Left cardiac atrium (tissue), 4 donors: ENCODE data around the gene GRK1. TPM values are rescaled to one million over a fixed set of nuclear protein-coding genes. Genes with fewer than 3 reads are reported as not detected.
A peak's percentile ranks its signal among the peaks of the same experiment; 100 is the strongest.

ENCODE experiments used
- ATAC-seq, 2 donors: fragments of 200-7000 bp; cut with Tn5 transposase; one replicate each; pipeline ENCODE4 v1.9.1; 2020; ENCODE audit warnings: mild to moderate bottlenecking in 2 of 2, moderate library complexity in 2 of 2
- DNase-seq: peaks from one replicate; pipeline ENCODE4 v3.0.0-alpha.2; 2020
- intact Hi-C, 2 donors: fragments of 100-400 bp; cut with DNase I; formaldehyde crosslinking; loops; one replicate each; pipeline versions ENCODE4 v1.14.1 to v1.15.1; 2022 to 2023
- total RNA-seq, 2 donors: library from RNA; stranded (reverse); fragmentation: NEBNext Ultra II Directional; extraction: Animal tissue kit (Norgen Biotek cat#: 25700); gene quantifications; one replicate each; pipeline ENCODE4 v1.2.1, GENCODE V29; 2021
- donor health status: DM: no; HTN: yes; CAD: no.
- donor health status: DM: no; HTN: yes; CAD: no; lungs with severe emphysema.
- donor health status: DM: yes; HTN: yes; CAD: no.
- donor health status: Dilated cardiomyopathy.

The GRK1 gene
- total RNA-seq, 2 donors from 2014 or later = 0.13 to 0.44 TPM

- ATAC-seq (no peak), DNase-seq (no peak)
- intact Hi-C loops = no loop called here
Measured at GRCh38 chr13:113657851-113658741, 8.9 kb upstream of the GRK1 start, which contains the start of gene ATP4B. TSS of gene ATP4B (minus strand) at chr13:113658198. CDS start at chr13:113658144, 54 bp downstream.

- ATAC-seq (no peak), DNase-seq (no peak)
- intact Hi-C loops = no loop called here
Measured at GRCh38 chr13:113658836-113659235, 8.2 kb upstream of the GRK1 start.

GRCh38 chr13:113659337-113659736 lies 7.7 kb upstream of the GRK1 start:
- DNase-seq (no peak), ATAC-seq (no peak)
- intact Hi-C loops = no loop called here

GRCh38 chr13:113660066-113660465 lies 7.0 kb upstream of the GRK1 start:
- no peak for DNase-seq

GRCh38 chr13:113661509-113661908 lies 5.5 kb upstream of the GRK1 start:
- DNase-seq = no peak
- intact Hi-C loops = no loop called here
- ATAC-seq = no peak

More at GRCh38 chr13:113660066-113660465, 7.0 kb upstream of the GRK1 start:
- intact Hi-C loops = no loop called here
- ATAC-seq = no peak

- DNase-seq (no peak), ATAC-seq (no peak)
- intact Hi-C loops = no loop called here
Measured at GRCh38 chr13:113663934-113664333, 3.1 kb upstream of the GRK1 start.

GRCh38 chr13:113664751-113665596 lies 2.0 kb upstream of the GRK1 start:
- intact Hi-C loops = no loop called here
- DNase-seq (no peak), ATAC-seq (no peak)

GRCh38 chr13:113665597-113666328 lies 1.3 kb upstream of the GRK1 start:
- no peak for ATAC-seq
- no peak for DNase-seq
- intact Hi-C loops = no loop called here

- ATAC-seq (no peak), DNase-seq (no peak)
- intact Hi-C loops = no loop called here
Measured at GRCh38 chr13:113666329-113666670, 719 bp upstream of the GRK1 start.

- ATAC-seq (no peak), DNase-seq (no peak)
- intact Hi-C loops = no loop called here
Measured at GRCh38 chr13:113667771-113668490, 912 bp downstream of the GRK1 start.

- ATAC-seq (no peak), DNase-seq (no peak)
- intact Hi-C loops = no loop called here
Measured at GRCh38 chr13:113668491-113668971, 1.5 kb downstream of the GRK1 start.

GRCh38 chr13:113669231-113669754 lies 2.3 kb downstream of the GRK1 start:
- DNase-seq (no peak), ATAC-seq (no peak)

GRCh38 chr13:113669755-113670341 lies 2.8 kb downstream of the GRK1 start:
- intact Hi-C loops = no loop called here
- ATAC-seq = no peak
- DNase-seq = no peak

More at GRCh38 chr13:113669231-113669754, 2.3 kb downstream of the GRK1 start:
- intact Hi-C loops = no loop called here

GRCh38 chr13:113670541-113670940 lies 3.5 kb downstream of the GRK1 start:
- DNase-seq (no peak), ATAC-seq (no peak)
- intact Hi-C loops = no loop called here

- intact Hi-C loops = no loop called here
- ATAC-seq (no peak), DNase-seq (no peak)
Measured at GRCh38 chr13:113671066-113672001, 4.3 kb downstream of the GRK1 start.

- ATAC-seq (peak in 1 of 2 donors; percentile 33), DNase-seq (no peak)
- intact Hi-C loops = no loop called here
Measured at GRCh38 chr13:113672002-113672651, 5.1 kb downstream of the GRK1 start.

- no peak for DNase-seq
- intact Hi-C loops = no loop called here
- ATAC-seq = no peak
Measured at GRCh38 chr13:113722921-113723320, 55.9 kb downstream of the GRK1 start.
